Inflammatory macrophage treated with lipopolysaccharide for 4 hours (primary cell): Measurements from ENCODE around the gene SCLY.

Experiments used
- DNase-seq: peaks from one replicate; pipeline ENCODE4 v3.0.0-alpha.2; 2020

SCLY gene

DNA sequence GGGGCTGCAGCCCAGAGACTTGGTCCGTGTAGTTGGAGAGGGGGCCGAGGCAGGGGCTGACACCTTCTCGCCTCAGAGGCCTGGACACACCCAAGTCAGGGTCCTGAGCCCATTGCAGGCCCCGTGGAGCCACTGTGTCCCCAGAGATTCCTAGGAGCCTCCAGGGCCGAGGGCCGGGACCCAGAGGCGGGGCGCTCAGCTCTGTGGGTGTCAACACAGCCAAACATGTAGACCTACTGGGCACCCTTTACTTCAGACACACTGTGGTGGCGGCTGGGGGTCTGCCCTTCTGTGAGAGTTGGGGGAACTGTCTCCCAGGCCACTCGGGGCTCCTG lies 38.9 kb downstream of the SCLY start:
- no peak for DNase-seq

GRCh38 chr2:238100049-238100820 lies 39.4 kb downstream of the SCLY start, which contains the start of gene ESPNL:
Gene ESPNL (plus strand): TSS chr2:238100340. CDS start chr2:238100420, 80 bp downstream.
- DNase-seq = peak; percentile 23

DNA sequence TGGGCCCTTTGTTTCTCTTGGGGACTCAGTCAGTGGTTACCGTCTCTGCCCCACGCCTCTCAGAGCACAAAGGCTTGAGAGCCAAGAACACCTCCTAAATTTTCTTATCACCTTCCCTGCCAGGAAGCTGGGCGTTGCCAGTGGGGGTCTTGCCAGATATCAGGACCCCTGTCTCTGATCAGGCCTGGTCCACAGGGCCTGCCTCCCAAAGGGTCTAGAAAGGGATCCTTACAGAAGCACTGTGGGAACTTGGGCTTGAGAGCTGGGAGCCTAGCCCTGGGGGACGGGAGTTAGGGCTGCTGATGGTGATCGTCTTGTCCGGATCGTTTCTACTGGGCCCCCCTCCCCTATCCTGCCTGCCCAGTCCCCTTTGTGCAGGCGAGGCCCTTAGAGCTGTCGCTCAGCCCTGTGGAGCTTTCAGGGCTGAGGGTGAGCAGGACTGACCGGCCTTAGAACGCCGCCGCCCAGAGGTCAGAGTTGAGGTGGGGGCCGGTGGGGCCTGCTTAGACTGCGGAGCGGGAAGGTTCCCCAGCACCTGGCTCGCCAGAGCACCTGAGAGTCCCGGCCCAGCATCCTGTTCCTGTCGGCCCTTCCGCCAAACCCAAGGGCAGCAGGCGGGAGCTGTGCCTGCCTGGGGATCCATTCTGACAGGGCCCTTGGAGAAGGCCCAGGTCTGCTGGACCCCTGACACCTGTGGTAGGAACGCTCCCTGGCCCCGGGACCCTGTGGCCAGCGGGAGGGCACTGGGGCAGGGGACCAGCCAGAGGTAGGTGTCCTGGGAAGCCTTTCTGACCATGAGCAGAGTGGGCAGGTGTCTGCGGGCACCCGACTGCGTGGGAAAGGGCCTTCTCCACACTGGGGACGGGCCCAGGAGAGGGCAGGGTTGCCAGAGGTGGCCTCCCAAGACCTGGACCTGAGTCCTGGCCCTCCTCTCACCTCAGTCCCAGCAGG lies 40.3 kb downstream of the SCLY start:
- no peak for DNase-seq

GRCh38 chr2:238101891-238102841 lies 41.4 kb downstream of the SCLY start:
- no peak for DNase-seq

GRCh38 chr2:238102865-238103264 lies 42.1 kb downstream of the SCLY start:
- DNase-seq = no peak

DNA sequence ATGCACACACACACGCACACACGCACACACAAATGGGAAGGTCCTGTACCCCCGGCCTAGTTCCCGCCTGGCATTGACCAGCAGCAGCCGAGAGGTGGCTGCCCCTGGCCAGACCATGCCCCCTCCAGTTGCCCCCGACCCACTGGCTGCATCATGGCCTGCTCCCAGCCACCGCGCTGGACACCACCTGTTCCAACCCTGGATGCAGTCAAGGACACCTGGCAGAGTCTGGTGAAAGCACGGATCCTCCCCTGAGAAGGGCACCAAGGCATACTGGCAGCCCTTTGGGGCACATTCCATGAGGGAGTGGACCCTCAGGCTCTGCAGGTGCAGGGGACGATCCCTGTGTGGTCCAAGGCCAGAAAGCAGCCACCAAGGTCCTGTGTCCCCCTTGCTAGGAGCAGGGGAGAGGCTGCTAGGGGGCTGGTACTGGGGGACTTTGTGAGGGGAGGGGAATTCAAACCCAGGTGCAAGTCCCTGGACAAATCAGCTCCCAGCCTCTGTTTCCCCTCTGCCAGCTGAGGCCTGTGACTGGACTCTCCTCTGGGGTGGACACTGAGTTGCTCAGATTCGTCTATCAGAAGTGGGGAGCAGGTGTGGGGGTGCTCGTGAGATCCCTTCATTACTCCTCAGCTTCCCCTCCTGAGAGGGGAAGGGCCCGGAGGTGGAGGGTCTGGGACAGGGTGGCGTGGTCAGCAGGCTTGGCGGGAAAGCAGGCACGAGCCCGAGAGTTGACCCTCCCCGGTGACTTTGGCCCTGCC lies 42.8 kb downstream of the SCLY start:
- no peak for DNase-seq

- DNase-seq = no peak
These were observed 43.5 kb downstream of the SCLY start for GRCh38 chr2:238104226-238104690.

GRCh38 chr2:238104691-238105371 lies 44.0 kb downstream of the SCLY start:
- no peak for DNase-seq

DNA sequence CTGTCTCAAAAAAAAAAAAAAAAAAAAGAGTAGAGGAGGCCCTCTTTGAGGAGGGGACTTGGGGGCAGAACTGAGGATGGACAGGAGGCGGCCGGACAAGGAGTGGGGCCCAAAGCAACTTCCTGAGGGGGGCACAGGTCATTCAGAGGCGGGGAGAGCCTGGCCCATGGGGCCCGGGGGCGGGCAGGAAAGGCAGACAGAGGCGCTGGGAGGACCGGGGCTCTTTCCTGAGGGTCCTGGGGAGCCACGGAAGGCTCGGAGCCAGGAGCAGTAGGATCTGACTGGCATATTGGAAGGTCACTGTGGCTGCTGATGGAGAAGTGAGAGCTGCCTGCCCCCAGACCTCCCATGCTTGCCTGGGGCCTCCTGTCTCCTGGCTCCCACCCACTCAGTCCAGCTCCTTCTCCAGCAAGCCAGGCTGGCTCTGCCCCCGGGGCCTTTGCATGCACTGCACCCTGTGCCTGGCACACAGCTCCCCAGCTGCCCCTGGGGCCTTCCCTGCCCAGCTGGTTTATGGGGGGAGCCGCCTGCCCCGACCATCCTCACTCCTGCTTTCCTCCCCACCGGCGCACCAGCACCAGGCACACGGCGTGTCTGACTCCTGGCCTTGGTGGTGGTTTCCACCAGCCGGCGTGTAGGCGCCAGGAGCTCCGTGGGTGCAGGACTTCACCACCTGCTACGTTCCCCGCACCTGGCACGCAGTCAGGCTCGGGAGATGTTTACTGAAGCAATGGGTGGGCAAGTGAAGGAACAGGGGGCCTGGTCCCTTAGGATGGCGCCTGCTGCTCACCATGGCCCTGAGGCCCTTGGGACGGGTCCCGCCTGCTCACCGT lies 44.9 kb downstream of the SCLY start:
- DNase-seq = peak; percentile 33

GRCh38 chr2:238106339-238106697 lies 45.5 kb downstream of the SCLY start:
- DNase-seq = no peak

GRCh38 chr2:238106698-238107524 lies 46.1 kb downstream of the SCLY start:
- no peak for DNase-seq

GRCh38 chr2:238107525-238108422 lies 47.0 kb downstream of the SCLY start:
- DNase-seq = peak; percentile 49

- DNase-seq = peak; percentile 5
These were observed 47.8 kb downstream of the SCLY start for GRCh38 chr2:238108423-238109183.

GRCh38 chr2:238113611-238114010 lies 52.8 kb downstream of the SCLY start:
- DNase-seq = no peak

DNA sequence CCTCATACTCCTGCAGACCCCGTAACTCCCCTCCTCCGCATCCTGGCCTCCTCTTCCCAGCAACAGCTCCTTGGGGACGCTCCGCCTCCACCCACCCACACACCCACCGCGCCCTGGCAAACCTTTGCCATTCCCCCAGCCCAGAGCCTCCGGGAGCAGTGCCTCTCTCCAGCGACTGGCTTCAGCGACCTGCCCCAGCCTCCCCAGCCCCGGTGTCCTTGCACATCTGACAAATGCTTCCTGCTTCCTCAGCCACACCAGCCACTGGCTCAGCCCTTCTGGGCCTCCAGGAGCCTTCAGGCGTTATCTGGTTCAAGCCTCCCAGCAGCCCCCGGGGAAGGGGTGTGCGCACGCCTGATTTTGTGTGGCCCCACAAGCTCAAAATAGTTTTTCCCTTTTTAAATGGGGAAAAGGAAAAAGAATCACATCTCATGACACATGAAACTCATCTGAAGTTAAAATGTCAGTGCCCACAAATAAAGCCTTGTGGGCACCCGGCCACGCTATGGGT lies 53.6 kb downstream of the SCLY start:
- DNase-seq = no peak

DNA sequence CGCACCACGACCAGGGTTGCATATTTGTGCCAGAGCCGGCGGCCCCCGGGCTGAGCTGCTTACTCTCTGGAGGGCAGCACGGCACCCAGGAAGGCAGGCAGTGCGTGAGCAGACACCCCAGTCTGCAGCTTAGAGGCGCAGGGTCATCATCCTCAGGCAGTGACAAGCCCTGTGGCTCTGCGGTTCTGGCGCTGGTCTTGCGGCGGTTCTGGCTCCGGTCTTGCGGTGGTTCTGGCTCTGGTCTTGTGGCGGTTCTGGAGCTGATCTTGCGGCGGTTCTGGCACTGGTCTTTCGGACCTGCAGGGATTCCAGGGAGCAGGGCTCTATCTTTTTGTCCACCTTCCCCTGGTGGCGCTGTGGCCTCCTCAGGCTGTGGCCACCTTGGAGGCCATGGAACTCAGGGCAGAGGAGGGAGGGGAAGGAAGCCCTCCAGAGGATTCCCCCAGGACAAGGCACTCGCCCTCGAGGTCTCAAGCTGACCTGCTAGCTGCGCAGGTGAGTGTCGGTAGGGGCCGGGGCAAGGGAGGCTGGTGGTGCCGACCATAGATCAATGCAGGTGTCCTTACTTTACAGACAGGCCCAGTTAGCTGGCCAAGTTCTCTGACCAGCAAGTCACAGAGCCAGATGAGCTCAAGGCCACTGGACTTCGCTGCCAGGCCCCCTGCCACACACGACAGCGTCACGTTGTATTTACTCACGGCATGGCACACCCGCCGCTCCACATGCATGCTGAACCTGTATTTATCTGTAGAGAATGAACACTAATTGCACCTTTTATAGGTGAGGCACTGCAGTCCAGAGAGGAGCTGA lies 54.3 kb downstream of the SCLY start:
- no peak for DNase-seq
